SK-N-SH treated with all-trans-retinoic acid at 6 μM for 48 hours (cell line): ENCODE data around the gene CRTC3.

ENCODE experiments used
- ATAC-seq: fragments of 200-7000 bp; cut with Tn5 transposase; 3 replicates; pipeline ENCODE4 v1.9.1; 2020; ENCODE audit warnings: mild to moderate bottlenecking, moderate library complexity
- ARNTL ChIP-seq: fragments of 450-650 bp; formaldehyde crosslinking; IDR thresholded peaks from 2 replicates; pipeline ENCODE4 v1.5.0; 2020; ENCODE audit warnings: low read depth, mild to moderate bottlenecking, moderate library complexity, borderline replicate concordance
- BACH2 ChIP-seq: fragments of 250-450 bp; sonication (Bioruptor Pico); IDR thresholded peaks from 2 replicates; pipeline ENCODE4 v1.9.0; 2021; ENCODE audit warnings: mild to moderate bottlenecking, borderline replicate concordance
- CREB5 ChIP-seq: fragments of 250-450 bp; sonication (Bioruptor Pico); IDR thresholded peaks from 2 replicates; pipeline ENCODE4 v1.5.1; 2020; ENCODE audit warnings: low read depth, mild to moderate bottlenecking, moderate library complexity
- CSDC2 ChIP-seq: fragments of 250-450 bp; sonication (Bioruptor Pico); IDR thresholded peaks from 2 replicates; pipeline ENCODE4 v1.5.0; 2020; ENCODE audit warnings: mild to moderate bottlenecking, moderate library complexity
- CSRNP3 ChIP-seq: fragments of 250-450 bp; sonication (Bioruptor Pico); IDR thresholded peaks from 2 replicates; pipeline ENCODE4 v1.5.1; 2021; ENCODE audit warnings: mild to moderate bottlenecking, moderate library complexity
- GLIS3 ChIP-seq: fragments of 250-450 bp; sonication (Bioruptor Pico); IDR thresholded peaks from 2 replicates; pipeline ENCODE4 v1.5.0; 2020; ENCODE audit warnings: mild to moderate bottlenecking, moderate library complexity
- ISL1 ChIP-seq: fragments of 250-450 bp; sonication (Bioruptor Pico); IDR thresholded peaks from 2 replicates; pipeline ENCODE4 v2.1.2; 2022; ENCODE audit warnings: mild to moderate bottlenecking, moderate library complexity
- OSR1 ChIP-seq: fragments of 250-450 bp; sonication (Bioruptor Pico); IDR thresholded peaks from 2 replicates; pipeline ENCODE4 v1.8.0; 2022; ENCODE audit warnings: moderate library complexity, mild to moderate bottlenecking, inconsistent platforms
- POU6F1 ChIP-seq: fragments of 250-450 bp; sonication (Bioruptor Pico); IDR thresholded peaks from 2 replicates; pipeline ENCODE4 v1.8.0; 2021; ENCODE audit warnings: low read depth, mild to moderate bottlenecking, moderate library complexity, borderline replicate concordance
- PPARA ChIP-seq: fragments of 250-450 bp; sonication (Bioruptor Pico); IDR thresholded peaks from 2 replicates; pipeline ENCODE4 v1.5.0; 2020; ENCODE audit warnings: mild to moderate bottlenecking, borderline replicate concordance
- RARB ChIP-seq: fragments of 250-450 bp; sonication (Bioruptor Pico); IDR thresholded peaks from 2 replicates; pipeline ENCODE4 v1.8.0; 2021; ENCODE audit warnings: mild to moderate bottlenecking, moderate library complexity
- SNAI2 ChIP-seq: fragments of 250-450 bp; sonication (Bioruptor Pico); IDR thresholded peaks from 2 replicates; pipeline ENCODE4 v1.5.0; 2020; ENCODE audit warnings: mild to moderate bottlenecking, moderate library complexity
- TCF4 ChIP-seq: fragments of 250-450 bp; sonication (Bioruptor Pico); IDR thresholded peaks from 2 replicates; pipeline ENCODE4 v1.8.0; 2021; ENCODE audit warnings: mild to moderate bottlenecking, moderate library complexity, borderline replicate concordance
- TOX ChIP-seq: fragments of 250-450 bp; sonication (Bioruptor Pico); IDR thresholded peaks from 2 replicates; pipeline ENCODE4 v1.8.0; 2021; ENCODE audit warnings: mild to moderate bottlenecking, moderate library complexity, borderline replicate concordance
- TSHZ2 ChIP-seq: fragments of 250-450 bp; sonication (Bioruptor Pico); IDR thresholded peaks from 2 replicates; pipeline ENCODE4 v1.5.0; 2020; ENCODE audit warnings: mild to moderate bottlenecking, moderate library complexity
- ZC3H10 ChIP-seq: fragments of 250-450 bp; sonication (Bioruptor Pico); IDR thresholded peaks from 2 replicates; pipeline ENCODE4 v1.5.1; 2021; ENCODE audit warnings: mild to moderate bottlenecking, moderate library complexity
- ZFP3 ChIP-seq: fragments of 250-450 bp; sonication (Bioruptor Pico); IDR thresholded peaks from 2 replicates; pipeline ENCODE4 v1.5.0; 2020; ENCODE audit warnings: mild to moderate bottlenecking, moderate library complexity
- ZNF565 ChIP-seq: fragments of 450-650 bp; formaldehyde crosslinking; conservative IDR thresholded peaks from 2 replicates; pipeline ENCODE4 v1.5.0; 2020; ENCODE audit warnings: low read depth, mild to moderate bottlenecking, moderate library complexity
- ZNF70 ChIP-seq: fragments of 450-650 bp; formaldehyde crosslinking; IDR thresholded peaks from 2 replicates; pipeline ENCODE4 v1.5.0; 2020; ENCODE audit warnings: mild to moderate bottlenecking, moderate library complexity
- ZNF8 ChIP-seq: fragments of 450-650 bp; formaldehyde crosslinking; IDR thresholded peaks from 2 replicates; pipeline ENCODE4 v1.5.0; 2020; ENCODE audit warnings: mild to moderate bottlenecking, moderate library complexity

CRTC3 gene

GRCh38 chr15:90530250-90531051, 728 bp downstream of the CRTC3 start:
- ATAC-seq = peak; percentile 67

GRCh38 chr15:90531147-90531546, 1.4 kb downstream of the CRTC3 start:
- no peak for ATAC-seq
- TF ChIP-seq ZNF70 (CRISPR knock-in tag) = no peak
- no peak for TF ChIP-seq ZNF8 (CRISPR knock-in tag)
- no peak for TF ChIP-seq ZFP3 (CRISPR knock-in tag)
- TF ChIP-seq TSHZ2 = no peak
- no peak for TF ChIP-seq POU6F1 (CRISPR knock-in tag)
- no peak for TF ChIP-seq RARB (CRISPR knock-in tag)
- TF ChIP-seq OSR1 (CRISPR knock-in tag) = no peak
- TF ChIP-seq BACH2 (CRISPR knock-in tag) = no peak
- TF ChIP-seq ISL1 = no peak
- no peak for TF ChIP-seq PPARA (CRISPR knock-in tag)

More at GRCh38 chr15:90530250-90531051, 728 bp downstream of the CRTC3 start:
- TF ChIP-seq CREB5 (no peak), SNAI2 (CRISPR knock-in tag) (no peak), OSR1 (CRISPR knock-in tag) (no peak), CSDC2 (CRISPR knock-in tag) (no peak), PPARA (CRISPR knock-in tag) (no peak), BACH2 (CRISPR knock-in tag) (no peak), RARB (CRISPR knock-in tag) (no peak), TCF4 (CRISPR knock-in tag) (no peak), ZNF8 (CRISPR knock-in tag) (no peak), ISL1 (no peak), TOX (CRISPR knock-in tag) (no peak), ZC3H10 (CRISPR knock-in tag) (no peak), ZNF565 (CRISPR knock-in tag) (no peak), TSHZ2 (no peak), ZNF70 (CRISPR knock-in tag) (no peak), ARNTL (CRISPR knock-in tag) (no peak), POU6F1 (CRISPR knock-in tag) (no peak), GLIS3 (CRISPR knock-in tag) (no peak), CSRNP3 (CRISPR knock-in tag) (no peak), ZFP3 (CRISPR knock-in tag) (no peak)
